Measurements from ENCODE around the gene OR6K2.

Gene OR6K2

DNA sequence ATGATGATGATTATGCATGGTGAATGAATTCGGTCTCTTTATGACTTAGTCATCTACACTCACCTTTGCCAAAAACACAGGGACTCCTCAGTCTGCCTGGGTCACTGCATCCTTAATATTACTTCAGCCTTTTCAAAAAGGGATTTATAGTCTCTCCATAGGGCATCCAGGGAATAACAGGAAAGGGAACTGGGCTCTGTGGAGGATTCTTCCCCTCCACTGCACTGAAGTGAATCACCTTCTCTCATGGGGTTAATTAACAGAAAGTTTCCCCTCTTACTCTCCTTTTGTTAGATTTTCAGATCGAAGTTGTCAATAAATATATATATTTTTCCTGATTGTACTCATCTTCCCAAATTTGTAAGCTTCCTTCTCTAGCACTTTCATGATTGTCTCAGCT, 20.2 kb upstream of the OR6K2 start, which contains the start of gene OR6K3:
TSS of gene OR6K3 (minus strand) at position 101 of the 400 bp plus-strand sequence. CDS start 2,605 bp downstream, outside the sequence.
- TF ChIP-seq ZFX (IDR thresholded peaks at IDR 0.05) (no peak), CTCF (conservative IDR thresholded peaks at IDR 0.05) (no peak)
- no peak within 1 kb of the TSS for H3K27ac ChIP-seq

- TF ChIP-seq ZFX (IDR thresholded peaks at IDR 0.05) = no peak
- no peak for TF ChIP-seq CTCF (conservative IDR thresholded peaks at IDR 0.05)
- H3K27ac ChIP-seq = no peak overlapping the region
These were observed 19.2 kb upstream of the OR6K2 start for GRCh38 chr1:158719664-158720063.

GRCh38 chr1:158717344-158717743, 16.9 kb upstream of the OR6K2 start:
- no peak overlapping the region for H3K27ac ChIP-seq
- no peak for TF ChIP-seq CTCF (conservative IDR thresholded peaks at IDR 0.05)
- no peak for TF ChIP-seq ZFX (IDR thresholded peaks at IDR 0.05)

DNA sequence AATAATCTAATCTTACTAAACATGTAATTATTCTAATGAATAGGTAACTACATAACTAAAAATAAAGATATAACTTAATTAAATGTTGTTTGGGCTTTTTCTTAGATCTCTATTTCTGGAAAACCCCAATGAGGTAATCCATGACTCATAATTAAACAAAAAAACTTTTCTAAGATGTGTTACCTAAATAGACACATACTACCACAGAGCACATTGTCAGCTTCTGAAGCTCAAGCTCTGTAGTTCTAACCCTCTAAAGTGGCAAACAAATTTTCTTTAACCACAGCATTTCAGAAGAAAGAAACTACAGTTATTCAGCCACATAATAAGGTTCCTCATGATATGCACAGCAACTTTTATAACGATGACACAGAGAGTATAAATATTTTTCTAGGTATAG, 15.9 kb upstream of the OR6K2 start:
- TF ChIP-seq ZFX (IDR thresholded peaks at IDR 0.05) = no peak
- no peak for TF ChIP-seq CTCF (conservative IDR thresholded peaks at IDR 0.05)
- H3K27ac ChIP-seq = no peak overlapping the region

DNA sequence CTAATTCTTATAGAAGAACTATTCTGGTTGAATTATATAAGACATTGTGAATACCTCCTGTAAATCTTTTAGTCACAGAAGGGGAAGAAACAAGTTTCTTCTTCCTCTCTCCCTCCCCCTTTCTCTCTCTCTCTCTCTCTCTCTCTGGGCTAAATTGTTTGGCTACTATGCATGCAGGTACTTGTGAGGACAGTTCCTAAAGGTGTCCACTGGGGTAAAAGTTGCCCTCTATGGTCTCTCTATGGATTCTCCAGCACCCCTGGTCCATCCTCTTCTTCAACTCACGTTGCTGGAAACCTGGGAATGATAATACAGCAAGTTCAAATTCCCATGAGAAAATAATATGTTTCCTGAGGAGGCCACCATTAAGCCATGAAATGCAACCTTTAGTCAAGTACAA, 14.3 kb upstream of the OR6K2 start:
- TF ChIP-seq CTCF (conservative IDR thresholded peaks at IDR 0.05) (no peak), ZFX (IDR thresholded peaks at IDR 0.05) (no peak)
- H3K27ac ChIP-seq = no peak overlapping the region

DNA sequence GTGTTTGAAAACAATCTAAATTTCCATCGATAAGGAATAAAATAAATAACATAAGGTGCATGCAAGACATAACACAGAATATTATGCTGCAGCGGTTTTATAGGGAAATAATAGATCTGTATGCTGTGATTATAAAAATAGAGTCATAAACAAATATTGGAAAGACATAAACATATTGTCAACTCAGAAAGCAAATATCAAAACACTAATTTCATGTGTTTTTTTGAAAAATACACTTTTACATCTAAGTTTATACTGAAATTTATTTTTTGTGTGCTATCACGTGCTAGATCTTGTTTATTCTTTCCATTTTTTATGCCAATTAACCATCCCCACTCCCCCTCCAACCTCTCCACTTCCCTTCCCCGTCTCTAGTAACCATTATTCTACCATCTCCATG, 10.6 kb upstream of the OR6K2 start:
- no peak overlapping the region for H3K27ac ChIP-seq

DNA sequence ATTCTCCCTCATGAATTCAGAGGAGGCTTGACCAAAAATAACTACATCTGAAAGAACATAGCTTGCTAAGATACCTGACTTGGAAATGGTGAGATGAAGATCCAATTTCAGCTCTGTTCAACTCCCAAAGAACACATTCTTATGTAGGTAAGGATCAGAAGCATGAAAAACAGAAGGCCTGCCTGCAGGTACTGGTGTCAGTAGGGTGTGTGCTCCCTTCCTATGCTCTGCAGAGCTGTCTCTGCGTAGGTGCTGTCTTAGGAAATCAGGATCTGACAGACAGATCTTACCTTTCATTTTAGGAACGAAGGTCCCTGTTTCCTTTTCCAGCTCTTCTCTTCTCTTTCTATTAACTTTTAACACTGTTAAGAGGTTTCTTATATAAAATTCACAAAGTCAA, 5.6 kb upstream of the OR6K2 start:
- no peak overlapping the region for H3K27ac ChIP-seq
- no peak for TF ChIP-seq ZFX (IDR thresholded peaks at IDR 0.05)
- TF ChIP-seq CTCF (conservative IDR thresholded peaks at IDR 0.05) = no peak

More for the DNA sequence above, 10.6 kb upstream of the OR6K2 start:
- TF ChIP-seq CTCF (conservative IDR thresholded peaks at IDR 0.05) (no peak), ZFX (IDR thresholded peaks at IDR 0.05) (no peak)
